ENCODE results near the gene PTPRN2.

DNA sequence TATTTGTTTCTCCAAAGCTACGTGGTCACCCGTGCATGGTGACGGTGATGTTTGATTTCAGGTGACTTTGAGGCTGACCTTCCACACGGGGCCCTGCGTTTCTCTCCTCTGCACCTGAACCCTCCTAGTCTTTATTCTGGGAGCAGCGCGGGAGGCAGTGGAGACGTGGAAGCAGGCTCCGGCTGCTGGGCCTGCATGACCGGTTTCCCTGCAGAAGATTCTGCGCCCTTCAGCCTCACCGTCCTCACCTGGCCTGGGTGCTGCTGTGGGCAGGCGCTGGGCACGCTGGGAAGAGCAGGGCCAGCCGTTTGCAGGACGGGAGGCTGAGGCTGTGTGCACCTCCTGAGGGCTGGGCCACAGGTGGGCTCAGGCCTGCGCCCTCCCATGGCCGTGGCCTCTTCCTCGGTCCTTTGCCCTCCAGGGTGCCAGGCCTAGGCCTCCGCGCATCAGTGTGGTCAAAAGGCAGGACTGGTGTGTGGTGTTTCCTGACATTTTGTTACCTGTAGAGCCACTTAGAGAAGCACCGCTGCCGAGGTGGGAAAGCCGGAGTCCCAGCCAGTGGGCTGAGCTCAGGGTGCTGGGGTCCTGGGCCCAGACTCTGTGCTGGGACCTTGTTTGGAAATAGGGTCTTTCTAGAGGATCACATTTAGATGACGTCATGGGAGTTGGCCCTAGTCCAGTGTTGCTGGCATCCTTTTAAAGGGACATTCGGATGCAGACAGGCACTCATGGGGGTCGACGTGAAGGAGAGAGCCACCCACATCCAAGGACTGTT is 772.5 kb downstream of the PTPRN2 start:
- TF ChIP-seq, protein P1, sequence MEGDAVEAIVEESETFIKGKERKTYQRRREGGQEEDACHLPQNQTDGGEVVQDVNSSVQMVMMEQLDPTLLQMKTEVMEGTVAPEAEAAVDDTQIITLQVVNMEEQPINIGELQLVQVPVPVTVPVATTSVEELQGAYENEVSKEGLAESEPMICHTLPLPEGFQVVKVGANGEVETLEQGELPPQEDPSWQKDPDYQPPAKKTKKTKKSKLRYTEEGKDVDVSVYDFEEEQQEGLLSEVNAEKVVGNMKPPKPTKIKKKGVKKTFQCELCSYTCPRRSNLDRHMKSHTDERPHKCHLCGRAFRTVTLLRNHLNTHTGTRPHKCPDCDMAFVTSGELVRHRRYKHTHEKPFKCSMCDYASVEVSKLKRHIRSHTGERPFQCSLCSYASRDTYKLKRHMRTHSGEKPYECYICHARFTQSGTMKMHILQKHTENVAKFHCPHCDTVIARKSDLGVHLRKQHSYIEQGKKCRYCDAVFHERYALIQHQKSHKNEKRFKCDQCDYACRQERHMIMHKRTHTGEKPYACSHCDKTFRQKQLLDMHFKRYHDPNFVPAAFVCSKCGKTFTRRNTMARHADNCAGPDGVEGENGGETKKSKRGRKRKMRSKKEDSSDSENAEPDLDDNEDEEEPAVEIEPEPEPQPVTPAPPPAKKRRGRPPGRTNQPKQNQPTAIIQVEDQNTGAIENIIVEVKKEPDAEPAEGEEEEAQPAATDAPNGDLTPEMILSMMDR (conservative IDR thresholded peaks at IDR 0.05) = no peak
- no peak for TF ChIP-seq EZH2 (IDR thresholded peaks at IDR 0.05; ENCODE audit: low read depth)

All from PC-9 (cell line).